IMR-90 (cell line): ENCODE measurements around the gene ASAP2.

Experiments used
- CEBPB ChIP-seq: IDR thresholded peaks from 2 replicates; pipeline ENCODE4 v1.6.1; 2012; ENCODE audit warnings: low read depth, low read length, improper control_type of control experiment
- CTCF ChIP-seq: conservative IDR thresholded peaks from 2 replicates; pipeline ENCODE4 v1.5.1; 2012; ENCODE audit warnings: mild to moderate bottlenecking, low read depth, low read length, improper control_type of control experiment
- FOS ChIP-seq: fragments of 150-350 bp; IDR thresholded peaks from 2 replicates; pipeline ENCODE4 v1.6.1; 2016; ENCODE audit warnings: low read depth, low read length
- NFE2L2 ChIP-seq: fragments of 150-350 bp; IDR thresholded peaks from 2 replicates; pipeline ENCODE4 v1.6.1; 2016; ENCODE audit warnings: low read depth, mild to moderate bottlenecking, low read length
- POLR2A ChIP-seq: IDR thresholded peaks from 2 replicates; pipeline ENCODE4 v1.6.1; 2012; ENCODE audit warnings: mild to moderate bottlenecking, low read depth, low read length
- RAD21 ChIP-seq: IDR thresholded peaks from 2 replicates; pipeline ENCODE4 v1.6.1; 2012; ENCODE audit warnings: low read length, improper control_type of control experiment
- RCOR1 ChIP-seq: IDR thresholded peaks from 2 replicates; pipeline ENCODE4 v1.6.1; 2012; ENCODE audit warnings: mild to moderate bottlenecking, low read length, improper control_type of control experiment; ENCODE audit not compliant: insufficient replicate concordance
- RFX5 ChIP-seq: IDR thresholded peaks from 2 replicates; pipeline ENCODE4 v1.8.0; 2012; ENCODE audit warnings: low read depth, mild to moderate bottlenecking, low read length, moderate library complexity
- SMC3 ChIP-seq: fragments of 150-350 bp; IDR thresholded peaks from 2 replicates; pipeline ENCODE4 v1.6.1; 2016; ENCODE audit warnings: low read depth, mild to moderate bottlenecking, antibody characterized with exemption, low read length, moderate library complexity
- USF2 ChIP-seq: fragments of 150-350 bp; IDR thresholded peaks from 2 replicates; pipeline ENCODE4 v1.6.1; 2017; ENCODE audit warnings: mild to moderate bottlenecking, antibody characterized with exemption, low read length, low read depth

GRCh38 chr2:9416962-9417316 is 210.3 kb downstream of the ASAP2 start:
- TF ChIP-seq FOS (no peak), RAD21 (no peak), CTCF (no peak), POLR2A (no peak), CEBPB (no peak), NFE2L2 (no peak), SMC3 (no peak), USF2 (no peak), RCOR1 (no peak), RFX5 (no peak)
